Kidney capillary endothelial cell (primary cell): Measurements from ENCODE around the gene PEMT.

Source experiments
- DNase-seq: peaks from one replicate; pipeline ENCODE4 v3.0.0-alpha.2; 2018; ENCODE audit warnings: low spot score

PEMT gene

DNA sequence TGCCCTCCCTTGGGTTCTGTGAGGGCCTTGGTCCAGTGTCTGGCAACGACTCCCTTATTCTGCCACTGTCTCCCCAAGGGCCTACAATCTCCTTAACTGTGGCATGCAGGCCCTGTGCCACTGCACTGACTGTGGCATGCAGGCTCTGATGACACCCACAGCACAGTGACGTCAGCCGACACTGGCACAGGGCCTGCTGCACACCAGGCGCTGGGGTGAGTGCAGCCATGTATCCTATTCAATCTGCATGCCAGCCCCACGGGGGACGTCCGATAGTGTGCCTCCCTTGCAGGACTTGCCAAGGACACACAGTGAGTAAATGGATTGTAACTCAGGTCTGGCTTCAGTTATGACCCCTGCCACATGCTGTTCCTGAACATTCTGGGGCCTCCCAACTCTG, 55.6 kb downstream of the PEMT start:
- DNase-seq: no peak

DNA sequence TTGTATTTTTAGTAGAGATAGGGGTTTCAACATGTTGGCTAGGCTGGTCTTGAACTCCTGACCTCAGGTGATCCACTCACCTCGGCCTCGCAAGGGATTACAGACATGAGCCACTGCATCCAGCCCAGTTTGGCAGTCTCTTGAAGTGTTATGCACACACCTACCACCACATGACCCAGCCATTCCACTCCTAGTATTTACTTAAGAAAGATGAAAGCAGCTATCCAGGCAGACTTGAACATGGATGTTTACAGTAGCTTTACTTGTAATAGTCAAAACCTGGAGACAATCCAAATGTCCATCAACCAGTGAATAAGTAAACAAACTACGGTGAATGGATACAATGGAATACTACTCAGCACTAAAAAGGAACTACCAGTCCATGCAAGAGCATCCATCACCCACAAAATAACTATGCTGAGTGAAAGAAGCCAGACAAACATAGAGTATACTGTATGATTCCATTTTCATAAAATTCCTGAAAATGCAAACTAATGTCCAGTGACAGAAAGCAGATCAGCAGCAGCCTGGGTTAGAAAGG, 57.5 kb downstream of the PEMT start:
- no peak for DNase-seq

DNA sequence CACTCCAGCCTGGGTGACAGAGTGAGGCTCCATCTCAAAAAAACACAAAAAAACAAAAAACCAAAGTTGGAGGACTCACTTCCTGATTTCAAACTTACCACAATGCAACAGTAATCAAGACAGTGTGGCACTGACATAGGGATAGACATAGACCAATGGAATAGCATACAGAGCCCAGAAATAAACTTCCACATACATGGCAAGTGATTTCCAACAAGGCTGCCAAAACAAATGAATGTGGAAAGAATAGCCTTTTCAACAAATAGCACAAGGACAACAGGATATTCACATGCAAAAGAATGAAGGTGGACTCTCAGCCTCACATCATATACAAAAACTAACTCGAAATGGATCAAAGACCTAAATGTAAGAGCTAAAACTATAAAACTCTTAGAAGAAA, 58.5 kb downstream of the PEMT start:
- no peak for DNase-seq

DNA sequence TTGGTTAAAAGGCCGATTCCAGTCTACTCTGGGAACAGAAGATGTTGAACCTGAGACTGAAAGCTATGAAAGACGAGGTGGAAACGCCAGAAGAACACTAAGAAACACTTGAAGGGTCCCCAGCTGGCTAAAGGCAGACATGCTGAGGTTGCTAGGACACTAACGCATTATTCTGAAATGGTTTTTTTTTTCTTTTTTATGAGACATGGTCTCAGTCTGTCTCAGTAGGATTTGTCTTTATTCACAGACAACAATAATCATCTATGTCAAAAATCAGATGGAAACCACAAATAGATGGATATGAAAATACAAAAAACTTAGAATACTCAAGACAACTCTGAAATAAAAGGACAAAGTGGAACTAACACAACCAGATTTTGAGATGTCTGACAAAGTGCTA, 60.4 kb downstream of the PEMT start:
- no peak for DNase-seq

DNA sequence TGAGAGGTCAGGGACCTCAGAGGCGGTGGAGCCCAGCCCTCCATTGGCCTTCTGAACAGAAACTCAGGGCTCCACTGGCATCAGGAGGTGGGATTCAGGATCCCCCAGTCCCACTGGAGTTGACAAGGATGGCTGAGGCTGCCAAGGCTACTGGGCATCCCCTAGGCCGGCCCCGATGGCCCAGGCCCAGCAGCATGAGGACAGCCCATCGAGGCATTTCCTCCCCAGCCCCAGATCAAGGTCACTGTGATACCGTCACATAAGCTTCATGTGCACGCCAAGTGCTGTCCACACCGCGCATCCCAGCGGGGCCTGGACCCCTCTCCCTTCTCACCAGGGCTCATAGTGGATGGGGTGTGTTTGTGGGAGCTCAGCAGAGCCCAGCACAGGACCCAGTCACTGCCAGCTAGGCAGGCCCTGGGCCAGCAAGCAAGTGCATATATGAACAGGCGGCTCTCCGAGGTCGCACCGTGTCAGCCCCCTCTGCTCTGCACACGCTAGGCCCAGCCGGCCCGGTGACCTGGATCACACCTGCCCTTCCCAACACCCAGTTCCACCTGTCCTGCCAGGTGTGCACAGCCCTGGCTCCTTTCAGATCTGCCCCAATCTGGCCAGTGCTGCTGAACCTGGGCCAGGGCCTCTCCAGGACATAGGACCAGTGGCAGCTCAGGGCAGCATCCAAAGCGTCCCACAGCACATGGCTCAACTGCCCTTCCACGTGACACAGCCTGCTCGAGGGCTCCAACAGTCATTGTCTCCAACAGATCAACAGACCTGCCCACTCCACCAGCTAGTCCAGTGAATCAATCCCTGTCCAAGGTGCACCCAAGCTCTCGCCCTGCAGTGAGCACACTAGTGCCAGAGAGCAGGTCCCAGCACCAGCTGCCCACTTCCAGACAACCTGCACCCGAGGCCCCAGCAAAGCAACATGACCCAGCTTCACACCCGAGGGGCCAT, 62.5 kb downstream of the PEMT start:
- DNase-seq: no peak

DNA sequence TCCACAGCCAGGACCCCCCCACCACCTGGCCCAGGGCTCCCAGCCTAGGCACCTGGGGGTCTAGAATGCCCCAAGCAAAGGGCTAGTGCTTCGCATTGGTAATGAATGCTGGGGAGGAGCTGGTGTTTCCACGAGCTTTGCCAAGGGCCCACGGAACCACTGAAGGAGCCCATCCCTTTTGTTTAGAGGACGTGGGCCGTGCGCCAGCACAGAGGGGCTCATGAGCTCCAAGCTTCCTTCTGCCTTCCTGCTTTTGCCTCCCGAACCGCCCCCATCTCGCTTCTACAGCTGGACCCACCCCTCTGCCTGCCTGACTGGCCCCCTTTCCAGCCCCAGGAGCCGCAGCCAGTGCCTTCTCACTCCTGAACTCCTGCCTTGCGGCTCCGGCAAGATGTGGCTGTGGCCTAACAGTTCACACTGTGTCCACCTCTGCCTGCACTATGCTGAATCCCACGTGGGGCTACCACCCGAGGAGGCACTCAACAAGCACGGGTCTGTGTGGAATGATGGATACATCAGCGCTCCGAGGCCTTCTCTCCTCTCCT, 63.5 kb downstream of the PEMT start:
- DNase-seq: no peak

DNA sequence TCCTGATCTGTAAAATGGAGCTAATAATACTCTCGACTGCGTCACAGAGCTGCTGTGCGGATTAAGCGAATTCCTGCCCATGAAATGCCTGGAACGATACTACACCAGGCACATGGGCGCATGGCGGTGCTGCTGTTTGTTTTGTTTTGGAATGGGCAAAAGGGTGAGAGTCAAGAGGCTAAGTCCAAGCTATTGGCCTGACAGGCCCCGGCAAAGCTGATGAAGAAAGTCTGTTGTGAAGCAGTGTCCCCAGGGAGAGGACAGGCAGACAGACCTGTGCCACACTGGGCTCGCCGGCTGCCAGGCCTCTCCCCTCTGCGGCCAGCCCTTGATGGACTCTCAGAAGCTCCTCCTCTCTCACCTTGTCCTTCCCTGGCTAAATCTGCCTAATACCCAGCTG, 64.0 kb downstream of the PEMT start:
- no peak for DNase-seq

DNA sequence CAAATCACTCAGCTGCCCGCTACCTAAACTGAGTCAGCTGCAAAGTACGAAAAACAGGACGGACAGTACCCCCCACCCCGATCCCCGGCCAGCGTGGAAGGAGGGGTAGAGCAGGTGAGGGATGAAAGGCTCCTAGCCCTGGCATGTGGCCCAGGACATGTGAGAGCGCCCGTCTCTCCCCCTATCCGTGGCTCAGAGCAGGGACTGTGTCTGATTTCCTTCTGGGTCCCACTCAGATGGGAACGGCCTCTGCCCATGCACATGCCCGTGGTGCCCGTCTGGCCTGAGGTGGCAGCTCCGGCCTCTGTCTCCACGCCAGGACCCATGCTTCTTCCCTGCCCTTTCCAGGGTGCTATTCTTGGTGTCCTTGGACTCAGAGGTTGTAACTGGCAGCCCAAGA, 65.1 kb downstream of the PEMT start:
- no peak for DNase-seq

DNA sequence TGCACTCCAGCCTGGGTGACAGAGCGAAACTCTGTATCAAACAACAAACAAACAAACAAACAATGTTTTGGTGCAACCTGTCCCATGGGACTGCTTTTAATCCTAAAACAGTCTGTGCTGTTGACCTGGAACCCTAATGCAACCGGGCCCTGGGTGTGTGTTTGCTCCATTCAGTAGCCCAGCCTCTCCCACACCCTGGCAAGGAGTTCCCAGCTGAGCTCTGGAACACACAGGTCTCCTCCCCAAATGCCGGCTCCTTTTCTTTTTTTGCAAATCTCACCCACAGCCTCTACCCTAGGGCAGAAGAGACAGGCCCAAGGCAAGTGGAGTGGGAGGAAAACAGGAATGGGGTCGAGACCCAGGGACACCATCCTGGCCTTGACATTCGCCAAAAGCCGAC, 65.6 kb downstream of the PEMT start:
- DNase-seq: no peak

DNA sequence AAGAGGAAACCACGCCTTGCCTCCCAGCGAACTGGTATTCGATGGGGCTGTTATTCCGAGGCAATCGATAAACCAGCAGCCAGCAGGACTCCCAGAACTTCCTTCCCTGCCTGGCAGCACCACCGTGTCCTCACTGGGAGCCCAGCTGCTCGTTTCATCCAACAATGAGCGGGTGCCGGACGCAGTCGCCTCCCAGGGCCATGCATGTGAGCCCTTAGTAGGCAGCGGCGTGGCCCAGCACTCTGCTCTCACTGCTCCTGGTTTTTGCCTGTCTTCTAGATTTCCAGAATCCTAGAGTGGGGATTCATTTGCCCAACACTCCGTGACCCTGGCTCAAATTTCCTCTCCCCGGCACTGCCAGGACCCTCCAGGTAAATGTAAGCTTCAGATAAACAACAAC, 66.2 kb downstream of the PEMT start:
- DNase-seq: no peak

DNA sequence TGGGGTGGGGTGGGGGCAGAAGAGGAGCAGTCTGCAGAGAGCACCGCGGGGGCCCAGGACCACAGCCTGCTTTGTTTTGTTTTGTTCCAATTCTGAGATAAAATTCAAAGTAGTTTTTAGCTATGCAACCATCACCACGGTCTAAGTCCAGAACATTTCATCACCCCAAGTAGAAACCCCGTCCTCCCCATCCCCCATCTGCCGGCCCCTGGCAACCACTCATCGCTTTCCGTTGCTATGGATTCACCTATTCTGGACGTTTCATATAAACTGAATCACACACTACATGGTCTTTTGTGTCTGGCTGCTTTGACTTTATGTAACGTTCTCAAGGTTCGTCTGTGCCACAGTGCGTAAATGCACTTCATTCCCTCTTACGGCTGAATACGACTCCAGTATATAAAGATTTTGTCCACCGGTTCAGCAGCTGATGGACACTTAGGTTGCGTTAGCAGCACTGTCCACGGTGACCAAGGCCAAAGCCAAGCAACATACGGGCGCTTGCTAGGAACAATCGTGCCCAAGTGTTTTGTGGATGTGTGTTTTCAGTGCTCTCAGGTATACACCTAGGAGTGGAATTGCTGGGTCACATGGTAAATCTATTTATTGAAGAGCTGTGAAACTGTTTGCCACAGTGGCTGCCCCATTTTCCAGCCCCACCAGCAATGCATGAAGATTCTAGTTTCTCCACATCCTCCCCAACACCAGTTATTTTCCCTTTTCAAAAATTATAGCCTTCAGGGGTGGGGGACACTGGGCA, 67.6 kb downstream of the PEMT start:
- DNase-seq: no peak

DNA sequence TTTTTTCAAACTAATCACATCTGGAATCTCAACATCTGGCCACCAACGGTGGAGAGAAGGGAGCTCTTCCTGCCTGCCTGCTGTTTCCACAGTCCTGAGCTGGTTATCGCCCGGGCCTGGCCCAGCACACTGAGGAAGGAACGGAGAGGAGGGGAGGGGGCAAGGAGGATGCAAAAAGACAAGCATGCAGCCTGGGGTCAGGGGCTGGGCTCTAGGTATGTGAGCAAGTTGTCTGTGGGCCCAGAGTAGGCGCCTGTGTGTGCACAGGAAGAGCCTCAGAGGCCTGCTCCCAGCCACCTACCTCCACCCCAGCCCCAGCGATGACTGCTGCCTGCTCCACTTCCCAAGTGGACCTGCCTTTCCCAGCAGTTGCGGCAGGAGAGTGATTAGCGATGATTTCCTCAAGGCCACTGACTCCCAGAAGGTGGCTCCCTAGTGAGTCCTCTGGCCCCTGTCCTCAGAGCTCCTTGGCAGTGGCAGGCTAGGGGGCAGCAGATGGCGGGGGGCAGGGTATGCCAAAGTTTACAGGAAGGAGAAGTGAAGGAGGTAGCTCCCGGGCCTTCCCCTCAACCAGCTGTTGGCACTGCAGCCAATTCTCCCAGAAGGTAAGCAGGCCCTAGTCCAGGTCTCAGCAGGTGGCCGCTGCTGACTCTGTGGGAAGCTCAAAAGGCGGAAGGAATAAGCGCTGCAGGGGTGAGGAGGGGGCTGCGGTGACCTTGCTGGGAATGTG, 68.3 kb downstream of the PEMT start:
- DNase-seq: no peak

DNA sequence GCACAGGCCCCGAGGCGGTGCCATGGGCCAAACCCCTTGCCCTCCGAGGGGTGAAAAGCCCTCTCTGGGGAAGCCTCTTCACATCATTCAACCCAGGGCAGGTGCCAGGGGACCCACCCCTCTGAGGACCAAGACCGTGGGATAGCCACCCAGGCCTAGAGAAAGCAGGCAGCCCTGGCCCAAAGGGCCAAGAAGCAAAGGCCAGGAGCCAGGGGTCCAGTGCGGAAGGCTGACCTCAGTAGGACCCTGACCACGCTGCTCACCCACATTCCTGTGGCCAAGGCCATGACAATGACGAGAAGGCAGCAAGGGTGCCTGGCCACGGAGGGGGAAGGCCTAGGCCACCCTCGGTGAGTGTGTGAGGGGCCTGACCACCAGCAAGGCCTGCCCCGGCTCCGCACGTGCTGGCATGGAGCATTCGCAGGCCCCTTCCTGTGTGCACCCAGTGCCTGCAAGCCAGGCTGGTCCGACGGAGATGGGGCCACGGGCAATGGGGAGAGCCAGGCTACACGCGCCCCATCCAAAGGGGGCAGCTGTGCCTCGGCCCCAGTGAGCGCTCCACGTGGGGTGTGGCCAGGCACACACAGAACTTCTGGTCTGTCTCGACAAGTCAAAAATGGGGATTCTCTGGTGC, 70.8 kb downstream of the PEMT start:
- DNase-seq: no peak

DNA sequence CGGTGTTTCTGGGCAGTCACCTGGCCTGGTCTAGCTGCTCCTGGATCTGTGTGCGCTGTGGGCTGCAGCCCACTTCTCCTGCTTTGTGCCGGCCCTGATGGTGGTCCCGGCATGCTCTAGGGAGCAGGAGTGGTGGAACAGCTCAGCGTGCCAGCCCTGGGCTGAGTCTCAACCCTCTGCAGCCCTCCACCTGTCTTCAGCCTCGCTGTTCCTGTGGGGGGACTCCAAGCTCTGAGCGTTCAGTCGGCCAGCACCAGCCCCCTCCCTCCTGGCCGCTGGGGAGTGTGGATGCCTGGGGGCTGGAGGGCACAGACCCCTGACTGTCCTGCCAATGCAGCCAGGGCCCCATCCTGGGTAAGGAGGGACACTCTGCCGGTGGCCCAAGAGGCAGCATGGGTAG, 71.6 kb downstream of the PEMT start:
- DNase-seq: no peak

DNA sequence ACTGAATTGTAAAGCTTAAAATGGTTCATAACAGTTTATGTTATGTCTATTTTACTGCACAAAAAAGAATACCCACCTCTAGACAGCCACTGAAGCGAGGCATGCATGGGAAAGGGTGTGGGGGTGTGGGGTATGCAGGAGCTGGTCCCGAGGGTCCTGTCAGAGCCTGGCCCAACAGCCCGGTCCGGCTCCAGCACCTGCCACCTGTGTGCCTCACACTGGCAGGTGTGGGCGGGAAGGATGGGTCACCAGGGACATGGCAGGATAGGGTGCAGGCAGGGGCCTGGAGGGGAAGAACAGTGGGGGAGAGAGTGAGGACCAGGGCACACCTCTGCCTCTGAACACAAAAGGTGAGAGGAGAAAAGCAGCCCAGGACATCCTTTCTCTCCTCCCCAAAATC, 72.6 kb downstream of the PEMT start:
- DNase-seq: no peak

DNA sequence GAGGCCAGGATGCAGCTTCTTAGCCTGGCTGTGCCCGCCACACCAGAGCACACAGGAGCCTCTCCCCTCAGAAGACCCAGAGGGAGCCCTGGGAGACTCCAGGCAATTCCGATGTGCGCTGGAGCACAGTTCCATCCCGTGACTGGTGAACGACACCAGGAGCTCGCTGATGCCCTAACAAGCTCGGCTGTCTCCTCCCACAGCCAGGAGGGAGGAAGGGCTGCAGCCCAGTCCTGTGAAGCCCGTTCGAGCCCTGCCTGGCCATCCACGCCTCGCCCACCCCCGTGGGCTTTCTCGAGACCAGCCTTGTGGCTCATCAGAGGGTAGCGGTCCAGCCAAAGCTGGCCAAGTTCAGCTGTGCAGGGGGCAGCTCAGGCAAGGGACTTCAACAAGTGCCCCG, 73.5 kb downstream of the PEMT start:
- DNase-seq: no peak

DNA sequence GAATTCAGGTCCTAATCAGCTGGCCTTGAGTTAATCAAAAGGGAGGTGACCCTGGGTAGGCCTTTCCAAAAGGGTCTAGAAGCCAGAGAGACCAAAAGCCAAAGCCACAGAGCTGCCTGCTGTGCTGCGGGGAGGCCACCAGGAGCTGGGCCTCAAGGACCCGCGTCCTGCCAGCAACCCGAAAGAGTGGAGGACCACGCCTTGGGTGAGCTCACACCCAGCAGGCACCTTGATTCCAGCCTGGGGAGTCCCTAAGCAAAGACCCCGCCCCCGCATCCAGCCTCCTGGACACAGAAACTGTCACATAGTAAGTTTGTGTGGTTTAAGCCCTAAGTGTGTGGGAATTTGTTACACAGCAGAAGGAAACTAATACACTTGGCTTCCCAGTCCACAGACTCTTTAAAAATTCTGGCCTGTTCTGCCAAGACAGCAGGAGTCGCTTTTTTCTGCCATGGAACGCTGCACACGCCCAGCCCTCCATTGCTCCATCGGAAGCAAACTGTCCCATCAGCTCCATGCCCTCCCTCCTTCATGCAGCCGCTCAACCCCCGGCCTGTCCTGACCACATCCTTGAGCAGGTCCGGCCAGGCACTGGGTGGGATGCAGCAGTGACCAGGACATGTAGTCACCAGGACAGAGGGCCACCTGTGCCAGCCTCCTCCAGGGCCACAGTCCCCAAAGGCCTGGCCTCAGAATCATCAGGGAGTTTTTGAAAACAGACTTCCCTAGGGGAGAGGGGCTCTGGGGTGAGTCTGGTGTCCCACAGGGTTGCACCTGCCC, 74.4 kb downstream of the PEMT start:
- no peak for DNase-seq

DNA sequence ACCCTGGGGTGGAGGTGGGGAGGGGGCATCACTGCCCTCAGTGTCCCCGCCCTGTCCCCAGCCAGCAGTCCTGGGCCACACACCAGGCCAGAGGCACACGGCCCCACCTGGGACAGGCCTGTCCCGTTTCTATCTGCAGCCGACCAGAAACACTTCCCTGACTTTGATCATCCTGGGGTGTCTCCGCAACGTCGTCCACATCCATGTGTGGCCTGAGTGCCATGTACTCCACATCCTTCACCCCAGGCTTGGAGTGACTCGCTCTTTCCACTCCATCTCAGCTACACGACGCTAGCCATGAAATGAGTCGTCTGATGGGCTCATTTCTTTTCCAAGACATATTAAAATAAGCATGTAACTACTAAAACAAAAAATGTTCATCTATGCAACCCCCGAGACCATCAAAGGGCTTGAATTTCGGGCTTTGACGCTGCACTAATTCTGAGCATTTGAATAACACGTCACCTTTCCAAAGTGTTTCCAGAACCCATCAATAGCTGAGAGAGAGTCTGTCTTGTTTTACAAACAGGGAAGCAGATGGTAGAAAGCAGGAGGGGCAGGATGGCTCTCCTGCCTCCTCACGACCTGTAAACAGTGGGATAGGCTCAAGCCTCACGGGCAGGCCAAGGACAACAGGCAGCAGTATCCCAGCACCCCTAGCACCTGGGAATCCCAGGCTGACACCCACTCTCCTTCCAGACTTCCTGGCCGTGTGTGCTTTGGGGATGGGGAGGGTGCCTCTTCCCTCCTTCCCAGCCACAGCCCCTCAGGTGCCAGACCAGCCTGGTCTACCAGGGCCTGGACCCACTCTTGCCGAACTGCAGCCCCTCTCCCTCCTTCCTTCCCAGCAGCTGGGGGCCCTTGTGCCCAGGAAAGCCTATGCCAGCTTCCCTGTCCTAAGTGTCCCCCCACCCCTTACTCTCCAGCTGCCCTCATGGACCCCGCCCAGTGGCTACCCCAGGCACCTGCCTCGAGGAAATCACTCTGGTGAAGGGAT, 75.3 kb downstream of the PEMT start:
- DNase-seq: no peak
